Nephron (organoid): ENCODE results near the gene ZNF800.

Experiments used
- H3K27ac Mint-ChIP-seq, 3 experiments: 2 replicates each; pipeline ENCODE4 v1.8.0; 2020; ENCODE audit warnings: mixed read lengths in 3 of 3, mild to moderate bottlenecking in 2 of 3, moderate library complexity in 1 of 3
- H3K27me3 Mint-ChIP-seq: 2 replicates; pipeline ENCODE4 v1.8.0; 2021; ENCODE audit warnings: low read depth, mild to moderate bottlenecking, moderate library complexity, mixed read lengths
- H3K36me3 Mint-ChIP-seq: 2 replicates; pipeline ENCODE4 v1.8.0; 2020; ENCODE audit warnings: low read depth, mixed read lengths
- H3K4me1 Mint-ChIP-seq: 2 replicates; pipeline ENCODE4 v1.8.0; 2020; ENCODE audit warnings: mixed read lengths
- H3K4me3 Mint-ChIP-seq, 3 experiments: 2 replicates each; pipeline ENCODE4 v1.8.0; 2020; ENCODE audit warnings: mild to moderate bottlenecking in 3 of 3, mixed read lengths in 3 of 3, moderate library complexity in 2 of 3
- H3K9me3 Mint-ChIP-seq: 2 replicates; pipeline ENCODE4 v1.8.0; 2020; ENCODE audit warnings: mixed read lengths
- CTCF ChIP-seq, 3 experiments: fragments of 200-600 bp; sonication (generic); IDR thresholded peaks; one replicate each; pipeline ENCODE4 v1.5.0; 2021; ENCODE audit warnings: antibody characterized with exemption in 3 of 3; ENCODE audit not compliant: unreplicated experiment in 3 of 3

The ZNF800 gene

GRCh38 chr7:127322832-127323493 is 69.5 kb downstream of the ZNF800 start:
- Mint-ChIP-seq H3K4me1 (no peaks in the 10 kb centered on the region), H3K27ac (no peak overlapping the region), H3K9me3 (no peaks in the 10 kb centered on the region), H3K4me3 (no peak overlapping the region), H3K27me3 (peaks cover 27% of the 10 kb centered on the region), H3K36me3 (no peaks in the 10 kb centered on the region)
- TF ChIP-seq CTCF (IDR thresholded peaks at IDR 0.05; ENCODE audit: unreplicated experiment in 3 of 3) = no peak

DNA sequence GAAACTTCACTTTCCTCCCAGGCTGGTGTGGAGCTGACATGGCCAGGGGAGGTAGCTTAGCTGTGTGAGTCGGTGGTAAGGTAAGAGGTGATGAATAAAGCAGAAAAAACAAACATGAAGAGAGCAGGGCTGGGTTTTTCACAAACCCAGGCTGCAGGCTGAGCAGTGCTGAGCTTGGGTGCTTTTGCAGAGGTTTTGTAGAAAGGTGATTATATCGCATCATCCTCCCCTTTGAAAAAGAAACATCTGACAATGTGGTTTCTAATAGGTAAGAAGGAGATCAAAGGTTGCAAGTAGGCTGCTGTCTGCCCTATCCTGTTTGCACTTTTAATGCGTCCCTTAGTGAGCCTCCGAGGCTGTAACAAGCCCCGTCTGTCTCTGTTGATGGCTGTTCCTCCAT is 70.2 kb downstream of the ZNF800 start:
- Mint-ChIP-seq H3K27ac (no peak overlapping the region), H3K4me1 (no peaks in the 10 kb centered on the region), H3K27me3 (peaks cover 27% of the 10 kb centered on the region), H3K9me3 (no peaks in the 10 kb centered on the region), H3K4me3 (no peak overlapping the region), H3K36me3 (no peaks in the 10 kb centered on the region)
- TF ChIP-seq CTCF (IDR thresholded peaks at IDR 0.05; ENCODE audit: unreplicated experiment in 3 of 3) = no peak

DNA sequence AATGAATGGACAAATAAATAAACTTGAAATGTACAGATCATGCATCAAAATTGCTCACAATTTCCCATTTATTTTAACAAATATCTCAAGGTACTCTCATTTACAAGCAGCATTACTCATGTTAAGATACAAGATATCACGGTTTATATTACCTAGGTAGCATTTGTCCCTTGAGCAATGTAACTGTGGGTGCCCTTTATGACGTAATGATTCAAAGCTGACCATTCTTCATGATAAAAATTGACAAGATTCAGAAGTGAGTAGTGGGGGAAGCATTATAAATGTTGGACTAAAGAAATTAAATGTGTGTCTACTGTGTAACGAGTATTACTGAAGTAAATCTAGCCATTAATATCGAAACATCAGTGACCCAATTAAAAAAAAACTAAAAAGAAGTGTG is 71.5 kb downstream of the ZNF800 start:
- no peaks in the 10 kb centered on the region for H3K36me3 Mint-ChIP-seq
- TF ChIP-seq CTCF (IDR thresholded peaks at IDR 0.05; ENCODE audit: unreplicated experiment in 3 of 3) = no peak
- peaks cover 3% of the 10 kb centered on the region for H3K9me3 Mint-ChIP-seq
- H3K4me3 Mint-ChIP-seq = no peak overlapping the region
- H3K27me3 Mint-ChIP-seq = peaks cover 27% of the 10 kb centered on the region
- no peak overlapping the region for H3K27ac Mint-ChIP-seq
- no peaks in the 10 kb centered on the region for H3K4me1 Mint-ChIP-seq
